NT2/D1 (cell line): ENCODE results near the gene UMPS.

Source experiments
- SUZ12 ChIP-seq: IDR thresholded peaks from 2 replicates; pipeline ENCODE4 v1.6.1; 2011; ENCODE audit not compliant: insufficient read length, insufficient read depth; ENCODE audit errors: extremely low read depth
- ZNF274 ChIP-seq: IDR thresholded peaks from 2 replicates; pipeline ENCODE4 v1.6.1; 2011; ENCODE audit warnings: mild to moderate bottlenecking, low read depth, low read length

GRCh38 chr3:124787476-124788195, 57.4 kb downstream of the UMPS start:
- TF ChIP-seq SUZ12, result no peak
- TF ChIP-seq ZNF274, result no peak
